Activated T-helper 1 cell treated with Interleukin-2 at 50 U/mL for 16 hours (primary cell): ENCODE data around the gene VPS54.
"Not testable (repeated sequence)": the region's sequence is repeated elsewhere in the genome, so short reads cannot be mapped to it uniquely, and the experiment has no call there.

ENCODE experiments used
- DNase-seq: peaks from one replicate; pipeline ENCODE4 v3.0.0-alpha.2; 2020; ENCODE audit warnings: low read depth

The VPS54 gene

DNA sequence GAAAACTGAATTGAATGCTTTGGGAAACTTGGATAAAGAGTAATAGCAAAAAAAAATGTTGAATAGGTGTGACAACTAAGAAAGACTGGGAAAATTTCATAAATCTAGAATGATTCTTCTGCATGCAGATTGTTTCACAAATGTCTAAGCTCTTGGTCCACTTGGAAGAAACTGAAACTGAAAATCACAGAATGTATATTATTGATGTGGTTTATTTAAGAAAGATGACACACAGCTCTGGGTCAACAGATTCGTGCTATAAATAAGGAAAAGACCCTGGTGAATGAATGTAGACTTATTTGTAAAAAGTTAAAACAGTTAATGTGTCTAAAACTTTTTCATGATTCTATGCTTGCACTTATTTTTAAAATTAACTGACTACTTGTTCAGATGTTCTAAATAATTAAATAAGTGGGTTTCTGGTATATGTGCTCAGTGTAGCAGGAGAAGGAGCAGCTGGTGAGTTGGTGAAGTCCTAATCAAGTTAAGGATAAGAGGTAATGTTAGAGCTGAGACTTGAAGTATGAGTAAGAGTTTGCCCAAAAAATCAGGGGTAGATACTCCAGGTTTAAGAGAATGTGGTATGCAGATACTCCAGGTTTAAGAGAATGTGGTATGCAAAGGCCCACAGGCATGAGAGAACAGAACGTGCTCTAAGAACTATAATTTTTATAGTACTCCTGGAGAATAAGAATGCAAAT is 153.1 kb downstream of the VPS54 start:
- DNase-seq: no peak

DNA sequence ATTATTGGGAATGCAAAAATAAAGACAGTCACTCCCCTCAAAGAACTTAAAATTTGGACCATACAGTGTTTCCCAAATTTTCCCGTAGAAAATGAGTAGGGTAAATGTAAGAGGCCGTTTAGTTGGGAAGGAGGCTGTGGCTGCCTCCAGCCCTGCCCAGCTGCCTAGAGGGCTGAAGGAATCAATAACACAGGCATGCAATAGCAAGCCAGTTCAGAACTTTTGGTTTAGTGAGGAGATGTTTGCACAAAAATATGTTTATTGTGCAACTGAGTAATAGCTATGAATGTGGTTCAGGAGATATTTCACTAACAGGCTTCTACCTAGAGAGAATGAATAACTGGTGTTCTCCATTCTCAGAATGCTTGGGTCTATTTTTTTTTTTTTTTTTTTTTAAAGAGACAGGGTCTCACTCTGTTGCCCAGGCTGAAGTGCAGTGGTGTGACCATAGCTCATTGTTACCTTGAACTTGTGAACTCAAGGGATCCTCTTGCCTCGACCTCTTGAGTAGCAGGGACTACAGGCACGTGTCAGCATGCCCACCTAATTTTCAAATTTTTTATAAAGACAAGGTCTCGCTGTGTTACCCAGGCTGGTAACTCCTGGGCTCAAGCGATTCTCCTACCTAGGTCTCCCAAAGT is 153.9 kb downstream of the VPS54 start:
- no peak for DNase-seq

DNA sequence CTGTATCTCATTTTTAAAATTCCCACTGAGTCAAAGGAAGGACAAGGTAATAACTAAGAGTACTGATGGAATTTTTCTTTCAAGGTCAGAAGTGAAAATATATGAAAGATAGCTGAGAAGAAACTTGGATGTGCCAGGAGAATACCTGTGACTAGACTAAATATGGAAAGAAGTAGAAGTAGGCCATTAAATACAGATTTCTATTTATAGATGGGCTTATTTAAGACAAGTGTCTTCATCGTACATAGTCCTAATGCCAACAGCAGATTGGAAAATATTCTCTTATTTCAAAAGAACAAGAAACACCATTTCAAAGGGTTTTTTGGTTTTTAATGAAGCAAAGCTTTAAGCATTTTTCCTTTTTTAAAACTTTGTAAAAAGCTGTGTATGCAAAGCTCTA is 155.5 kb downstream of the VPS54 start:
- DNase-seq: no peak

DNA sequence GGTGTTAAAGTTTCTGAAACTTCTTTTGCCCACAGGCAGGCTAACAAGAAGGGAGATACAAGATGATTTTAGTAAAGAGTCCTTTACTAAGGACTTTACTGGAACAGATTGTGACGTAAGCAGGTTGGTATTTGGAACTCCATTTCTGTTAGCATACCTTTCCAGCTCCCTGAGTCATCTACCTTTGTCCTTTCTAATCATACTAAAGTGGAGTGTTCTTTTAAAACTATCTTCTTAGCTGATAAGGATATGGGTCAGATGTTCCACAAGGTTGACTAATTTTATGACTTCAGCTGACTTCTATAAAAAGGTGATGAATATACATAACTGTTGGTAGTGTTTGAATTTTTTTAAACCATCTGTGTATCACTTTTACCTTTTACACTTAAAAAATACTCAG is 156.4 kb downstream of the VPS54 start:
- no peak for DNase-seq

DNA sequence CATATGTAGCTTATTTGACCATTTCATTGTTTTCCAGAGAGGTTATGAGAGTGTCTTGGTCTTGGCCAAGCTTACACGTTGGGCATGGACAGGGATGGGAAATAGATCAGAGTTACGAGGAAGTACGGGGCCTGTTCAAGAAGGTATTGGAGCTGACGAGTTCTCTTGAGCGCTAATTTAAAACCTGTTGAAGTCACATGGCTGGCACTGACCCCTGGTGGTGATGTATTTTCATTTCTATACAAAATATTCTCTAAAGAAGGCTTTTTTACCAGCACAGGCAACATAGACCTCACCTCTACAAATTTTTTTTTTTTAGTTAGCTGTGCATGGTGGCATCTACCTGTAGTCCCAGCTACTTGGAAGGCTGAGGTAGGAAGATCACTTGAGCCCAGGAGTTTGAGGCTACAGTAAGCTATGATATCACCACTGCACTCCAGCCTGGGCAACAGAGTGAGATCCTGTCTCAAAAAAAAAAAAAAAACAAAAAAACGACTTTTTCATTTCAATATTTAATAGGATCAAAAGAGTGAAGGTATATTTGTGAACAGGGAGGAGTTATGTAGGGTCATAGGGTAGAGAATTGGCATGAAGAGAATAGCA is 157.9 kb downstream of the VPS54 start:
- DNase-seq: peak; percentile 13

DNA sequence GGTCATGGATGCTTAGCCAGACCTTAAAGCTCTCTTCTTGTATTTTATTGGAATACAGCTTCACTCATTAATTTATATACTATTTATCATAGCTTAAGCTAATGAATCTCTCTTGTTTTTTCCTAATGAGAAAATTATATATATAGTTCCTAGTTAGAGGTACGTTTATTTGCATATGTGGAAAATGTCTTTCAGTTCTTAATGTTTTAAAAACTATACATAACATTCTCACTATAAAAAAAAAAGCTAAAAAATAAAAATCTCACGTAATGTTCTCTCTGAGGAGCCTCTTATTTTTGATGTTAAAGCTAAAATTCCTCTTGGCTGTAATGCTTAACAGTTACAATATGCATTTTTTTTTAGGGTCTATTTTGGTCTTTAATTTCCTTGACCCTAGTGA is 160.9 kb downstream of the VPS54 start:
- no peak for DNase-seq

DNA sequence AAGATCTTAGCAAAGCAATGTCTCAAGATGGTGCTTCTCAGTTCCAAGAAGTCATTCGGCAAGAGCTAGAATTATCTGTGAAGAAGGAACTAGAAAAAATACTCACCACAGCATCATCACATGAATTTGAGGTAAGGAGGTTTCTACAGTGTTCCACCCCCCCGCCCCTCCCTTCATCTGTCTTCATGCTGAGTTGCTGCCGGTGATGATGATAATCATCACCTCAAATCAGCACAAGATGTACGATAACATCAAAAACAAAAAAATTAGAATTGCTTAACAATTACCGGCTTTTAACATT is 163.0 kb downstream of the VPS54 start:
- DNase-seq: peak; percentile 20

DNA sequence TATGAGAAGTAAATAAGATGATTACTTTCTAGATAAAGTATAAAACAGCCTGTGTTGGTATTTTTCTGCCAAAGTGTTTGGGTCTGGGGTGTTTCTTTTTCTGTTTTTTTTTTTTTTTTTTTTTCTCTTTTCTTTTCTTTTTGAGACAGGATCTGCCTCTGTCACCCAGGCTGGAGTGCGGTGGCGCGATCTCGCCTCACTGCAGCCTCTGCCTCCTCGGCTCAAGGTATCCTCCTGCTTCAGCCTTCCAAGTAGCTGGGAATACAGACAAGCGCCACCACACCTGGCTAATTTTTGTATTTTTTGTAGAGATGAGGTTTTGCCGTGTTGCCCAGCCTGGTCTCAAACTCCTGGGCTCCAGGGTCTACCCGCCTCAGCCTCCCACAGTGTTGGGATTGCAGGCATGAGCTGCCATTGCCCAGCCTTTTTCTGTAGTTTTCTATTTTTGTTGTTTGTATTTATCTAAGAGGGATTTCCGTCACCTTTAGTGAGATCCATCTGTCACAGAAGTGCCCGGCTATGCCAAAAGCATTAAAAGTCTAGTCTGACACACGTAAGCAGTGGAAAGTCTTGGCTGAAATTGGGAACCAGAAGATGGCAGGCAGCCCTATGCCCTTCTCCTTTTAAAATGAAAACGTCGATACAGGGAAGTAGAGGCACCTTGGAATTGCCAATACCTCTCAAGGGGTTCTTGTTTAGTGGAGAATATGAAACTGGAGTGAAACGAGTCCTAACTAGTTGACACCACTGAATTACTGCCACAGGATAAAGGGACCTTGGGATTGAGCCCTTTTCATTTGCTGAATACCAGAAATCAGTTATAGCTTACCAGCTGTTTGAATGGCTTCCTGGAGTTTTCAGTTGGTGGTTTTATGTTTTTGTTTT is 163.6 kb downstream of the VPS54 start:
- DNase-seq: no peak

DNA sequence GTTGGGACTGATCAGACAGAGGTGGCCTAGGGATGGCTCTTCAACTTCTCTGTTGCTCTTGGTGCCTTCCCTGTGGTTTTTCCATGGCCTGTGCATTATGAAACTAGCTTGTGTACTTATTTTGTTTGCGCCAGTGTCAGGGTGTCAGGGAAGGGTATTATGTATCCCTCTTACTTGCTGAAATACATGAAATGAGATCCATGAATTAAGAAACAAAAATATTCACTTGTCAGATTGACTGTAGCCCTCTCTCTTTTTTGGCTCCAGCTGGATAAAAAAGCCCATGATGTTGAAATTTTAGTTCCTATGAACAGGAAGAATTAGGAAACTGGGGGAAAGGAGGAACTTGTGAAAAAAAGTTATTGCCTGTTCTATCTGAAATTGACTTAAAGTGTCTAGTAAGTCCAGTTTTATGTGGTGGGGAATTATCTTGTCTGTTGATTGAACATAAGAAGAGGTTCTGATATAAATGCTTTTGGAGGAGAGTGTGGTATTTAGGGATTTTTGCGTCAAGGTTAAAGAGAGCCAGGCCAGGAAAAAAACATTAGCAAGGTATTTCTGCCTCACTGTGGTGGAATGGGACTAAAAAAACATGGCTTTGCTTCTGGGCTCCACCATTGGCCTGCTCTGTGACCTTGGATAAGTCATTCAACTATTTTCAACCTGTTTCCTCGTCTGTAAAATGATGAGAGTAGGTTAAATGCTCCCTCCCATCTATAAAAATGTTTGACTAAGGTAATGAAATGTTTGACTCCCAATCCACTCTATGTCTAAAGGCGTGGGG is 165.5 kb downstream of the VPS54 start:
- no peak for DNase-seq

DNA sequence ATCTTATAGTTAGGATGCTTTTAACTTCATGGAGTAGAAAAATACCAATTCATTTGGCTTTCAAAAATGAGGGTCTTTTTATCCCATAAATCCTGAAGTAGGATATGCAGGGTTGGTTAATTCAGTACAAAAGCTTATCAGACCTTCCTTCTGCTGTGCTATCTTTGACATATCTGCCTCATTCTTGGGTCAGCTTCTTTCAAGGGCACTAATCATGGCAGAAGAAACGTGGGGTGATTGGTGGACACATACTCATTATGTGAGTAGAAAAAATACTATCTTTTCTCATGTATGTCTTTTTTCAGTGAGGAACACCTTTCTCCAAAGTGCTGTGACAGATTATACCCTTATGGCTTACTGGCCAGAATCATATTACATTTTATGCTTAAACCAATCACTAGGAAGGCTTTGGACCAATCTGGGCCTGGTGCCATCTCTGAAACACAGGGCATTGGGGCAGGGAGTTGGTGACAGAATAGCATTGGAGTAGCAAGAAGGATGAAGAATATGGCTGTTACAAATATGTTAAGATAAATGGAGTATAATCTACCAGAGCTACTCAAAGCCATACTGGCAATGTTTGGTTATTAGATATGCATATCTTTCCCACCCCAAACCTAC is 167.4 kb downstream of the VPS54 start:
- DNase-seq: no peak

DNA sequence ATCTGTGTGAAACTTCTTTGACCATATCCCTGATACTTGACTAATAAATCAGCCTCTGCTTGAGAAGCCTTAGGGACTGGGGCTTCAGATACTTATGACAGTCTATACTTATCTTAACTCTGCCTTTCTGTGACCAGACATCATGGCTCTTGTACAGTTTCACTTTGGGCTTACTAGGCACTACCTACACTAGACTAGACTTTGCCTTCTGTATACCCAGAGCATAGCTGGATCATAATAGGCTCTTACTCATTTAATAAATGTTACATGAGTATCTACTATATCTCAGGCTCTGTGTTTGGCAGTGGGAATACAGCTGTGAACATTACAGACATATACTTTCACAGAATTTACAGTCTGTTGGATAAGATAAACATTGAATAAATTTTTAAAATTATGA is 168.6 kb downstream of the VPS54 start:
- no peak for DNase-seq

DNA sequence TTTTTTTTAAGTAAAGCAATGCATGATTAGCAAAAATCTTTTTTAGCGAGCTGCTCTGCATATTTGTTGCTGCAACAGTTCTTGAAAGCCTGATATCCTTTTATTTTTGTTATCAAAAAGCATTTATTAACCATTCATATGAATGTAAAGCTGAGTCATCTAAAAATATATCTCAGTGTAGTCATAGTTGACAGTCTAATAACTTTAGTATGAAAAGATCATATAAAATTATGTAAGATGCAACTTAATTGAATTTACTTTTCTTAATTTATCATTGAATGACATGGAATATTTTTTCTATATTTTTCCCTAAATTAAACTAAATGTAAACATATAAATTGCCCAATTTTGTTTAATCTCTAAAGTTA is 169.0 kb downstream of the VPS54 start:
- DNase-seq: no peak

DNA sequence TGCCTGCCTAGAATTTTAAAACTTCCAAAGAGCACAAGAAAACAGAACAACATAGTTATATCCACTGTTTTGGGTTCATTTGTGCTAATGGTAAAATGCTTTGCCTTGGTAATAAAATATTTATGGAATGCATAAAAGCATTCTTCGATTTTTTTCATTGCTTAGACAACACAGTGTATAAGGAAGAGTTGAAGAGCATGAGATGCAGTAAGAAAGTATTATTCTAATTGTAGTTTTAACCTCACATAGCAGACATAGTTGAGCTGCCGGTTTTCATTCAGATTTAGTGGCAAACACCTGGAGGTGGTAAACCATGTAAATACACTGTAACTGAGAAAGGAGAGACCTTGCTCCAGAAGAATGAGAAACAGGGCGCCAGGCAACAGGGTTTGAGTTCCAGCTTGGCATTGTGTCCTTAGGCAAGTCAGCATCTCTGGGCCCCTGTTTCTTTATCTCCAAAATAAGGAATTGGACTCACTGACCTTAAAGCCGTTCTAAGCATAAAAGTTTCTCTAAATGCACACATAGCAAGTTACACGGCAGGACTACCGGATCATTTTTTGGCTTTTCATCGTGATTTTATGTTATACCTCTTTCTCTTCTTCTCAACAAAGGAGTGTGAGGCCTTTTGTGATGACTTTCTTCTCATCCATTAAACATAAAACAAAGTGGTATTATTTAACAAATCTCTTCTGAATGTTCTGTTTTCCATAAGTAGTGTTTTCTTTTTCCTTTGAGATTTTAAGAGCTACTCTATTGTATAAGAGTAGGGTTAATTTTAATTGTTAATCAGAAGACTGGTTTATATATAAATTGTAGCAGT is 169.6 kb downstream of the VPS54 start:
- no peak for DNase-seq

DNA sequence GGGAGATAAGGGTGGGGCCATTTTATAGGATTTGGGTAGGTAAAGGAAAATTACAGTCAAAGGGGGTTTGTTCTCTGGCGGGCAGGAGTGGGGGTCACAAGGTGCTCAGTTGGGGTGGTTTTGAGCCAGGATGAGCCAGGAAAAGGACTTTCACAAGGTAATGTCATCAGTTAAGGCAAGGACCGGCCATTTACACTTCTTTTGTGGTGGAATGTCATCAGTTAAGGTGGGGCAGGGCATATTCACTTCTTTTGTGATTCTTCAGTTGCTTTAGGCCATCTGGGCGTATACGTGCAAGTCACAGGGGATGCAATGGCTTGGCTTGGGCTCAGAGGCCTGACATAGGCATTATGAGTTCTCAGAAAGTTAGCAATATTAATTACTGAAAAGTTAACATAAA is 171.7 kb downstream of the VPS54 start:
- not testable (repeated sequence) for DNase-seq

DNA sequence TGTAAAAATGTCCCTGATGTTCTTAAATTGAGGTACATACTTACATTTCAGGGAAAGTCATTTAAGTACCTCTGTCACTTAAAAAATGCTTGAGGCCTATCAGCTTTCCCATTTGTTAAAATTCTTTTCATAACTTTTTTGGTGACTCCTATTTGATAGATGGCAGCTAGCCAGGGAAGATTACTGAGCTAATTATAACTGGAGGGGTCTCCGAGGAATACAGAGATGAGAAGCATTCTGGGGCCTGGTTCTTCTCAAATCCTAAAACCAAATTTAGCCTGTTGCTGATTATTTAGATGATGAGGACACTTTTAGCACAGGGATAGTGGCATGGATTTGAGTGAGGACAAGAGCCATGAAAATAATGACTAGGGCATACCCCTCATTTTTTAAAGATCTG is 172.7 kb downstream of the VPS54 start:
- no peak for DNase-seq

DNA sequence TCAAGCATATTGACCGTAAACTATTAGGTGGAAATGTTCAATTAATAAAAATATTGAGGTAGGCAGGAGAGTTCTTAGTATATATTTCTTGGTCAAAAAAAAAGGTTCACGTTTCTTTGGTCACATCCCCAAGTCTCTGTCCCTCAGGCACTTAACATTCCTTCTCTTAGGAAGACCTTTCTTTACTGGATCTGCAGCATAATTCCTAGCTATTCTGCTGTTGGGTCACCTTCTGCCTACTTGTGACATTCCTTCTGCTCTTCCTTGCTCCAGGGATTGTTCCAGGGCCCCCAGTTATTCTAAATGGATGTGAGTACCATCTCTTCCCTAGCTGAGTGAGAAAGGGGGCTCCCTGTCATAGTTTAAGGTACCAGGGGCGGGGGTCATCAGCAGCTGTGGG is 173.4 kb downstream of the VPS54 start:
- DNase-seq: no peak

DNA sequence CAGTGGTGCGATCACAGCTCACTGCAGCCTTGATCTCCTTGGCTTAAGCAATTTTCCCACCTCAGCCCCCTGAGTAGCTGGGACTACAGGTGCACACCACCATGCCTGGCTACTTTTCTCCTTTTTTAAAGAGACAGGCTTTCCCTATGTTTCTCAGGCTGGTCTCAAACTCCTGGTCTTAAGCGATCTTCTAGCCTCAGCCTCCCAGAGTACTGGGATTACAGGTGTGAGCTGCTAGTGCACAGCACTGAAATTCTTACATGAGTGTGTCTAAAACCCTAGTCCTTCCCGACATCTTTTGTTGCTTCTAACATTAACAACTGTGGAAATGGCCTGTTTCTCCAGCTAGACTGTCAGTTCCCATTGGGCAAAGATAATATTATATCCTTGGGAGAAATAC is 174.6 kb downstream of the VPS54 start:
- DNase-seq: no peak

DNA sequence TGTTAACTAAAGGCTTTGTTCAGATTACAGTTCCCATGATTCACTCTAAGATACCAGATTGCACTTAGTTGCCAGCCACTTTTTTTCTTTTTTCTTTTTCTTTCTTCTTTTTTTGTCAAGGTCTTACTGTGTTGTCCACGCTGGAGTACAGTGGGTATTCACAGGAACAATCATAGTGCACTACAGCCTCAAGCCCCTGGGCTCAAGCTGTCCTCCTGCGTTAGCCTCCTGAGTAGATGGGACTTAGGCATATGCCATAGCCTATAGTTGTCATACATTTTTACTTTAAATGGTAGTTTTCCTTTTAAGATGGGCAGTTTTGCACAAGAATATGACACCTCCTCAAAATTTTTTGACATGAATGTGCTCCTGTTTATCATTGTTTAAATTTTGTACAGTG is 175.4 kb downstream of the VPS54 start:
- no peak for DNase-seq

DNA sequence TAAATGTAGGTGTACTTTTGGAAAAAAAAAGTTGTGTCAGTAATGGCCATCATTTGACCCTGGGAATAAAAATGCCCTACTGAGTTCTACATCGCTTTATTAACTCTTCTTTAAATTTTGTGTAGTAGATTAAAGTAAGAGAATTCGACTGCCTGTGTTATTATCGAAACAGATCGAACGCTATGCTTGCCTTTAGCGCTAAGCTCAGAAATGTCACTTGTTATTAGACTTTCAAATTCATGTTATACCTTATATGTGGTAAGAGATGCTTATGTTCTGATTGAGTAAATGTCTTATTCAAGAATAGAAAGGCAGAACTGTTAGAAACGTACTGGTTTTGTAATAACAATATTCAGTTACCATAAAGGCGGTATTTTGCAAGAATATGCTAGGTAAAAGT is 176.1 kb downstream of the VPS54 start:
- no peak for DNase-seq

DNA sequence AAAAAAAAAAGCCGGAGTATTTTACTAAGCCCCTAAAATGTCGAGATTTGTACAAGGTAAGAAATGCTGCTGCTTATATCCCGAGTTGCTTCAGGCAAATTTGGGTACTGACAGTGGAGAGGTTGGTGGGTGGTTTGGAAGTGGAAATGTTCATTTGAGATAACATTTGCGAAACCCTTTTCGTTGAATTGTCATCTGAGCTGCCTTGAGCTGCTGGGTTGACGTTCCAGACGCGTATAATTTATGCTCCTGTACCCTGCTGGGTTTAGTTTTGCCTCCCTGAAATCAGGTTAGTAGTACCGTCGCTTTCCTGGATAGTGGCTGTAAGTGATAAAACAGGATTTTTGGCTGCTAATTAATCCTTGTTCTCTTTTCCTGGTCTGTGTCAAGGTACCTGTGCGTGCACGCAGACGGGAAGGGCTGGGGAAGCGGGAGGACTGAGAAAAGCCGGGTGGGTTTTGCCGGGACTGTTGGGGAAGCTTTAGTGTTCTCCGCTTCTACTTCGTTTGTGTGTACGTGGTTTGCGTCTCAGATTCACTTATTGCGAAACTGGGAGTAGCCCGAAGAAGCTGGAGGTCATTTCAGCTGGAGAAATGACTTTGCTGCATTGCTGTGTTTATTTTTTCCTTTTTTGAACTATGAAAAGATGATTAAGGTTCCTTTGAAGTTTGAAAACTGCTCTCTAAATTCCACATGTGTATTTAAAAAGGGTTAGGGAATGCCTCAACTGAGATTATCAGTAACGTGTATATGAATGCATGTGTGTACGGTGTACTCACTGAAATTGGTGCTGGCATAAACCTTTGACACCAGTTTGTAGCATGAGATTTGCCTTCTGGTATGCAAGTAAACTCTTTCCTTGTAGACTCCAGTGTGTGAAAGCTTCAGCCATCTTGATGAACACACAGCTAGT is 176.8 kb downstream of the VPS54 start:
- no peak for DNase-seq
